HG03066 (cell line): ENCODE measurements around the gene TBL2.
A peak's percentile ranks its signal among the peaks of the same experiment; 100 is the strongest.
"Not testable (repeated sequence)": the region's sequence is repeated elsewhere in the genome, so short reads cannot be mapped to it uniquely, and the experiment has no call there.

Experiments used
- ATAC-seq: cut with Tn5 transposase; IDR thresholded peaks from one replicate; pipeline ENCODE4 v1.9.1; 2021; ENCODE audit warnings: low read depth; ENCODE audit not compliant: unreplicated experiment

Gene TBL2

GRCh38 chr7:73578342-73579128, at the start of gene TBL2:
TSS of gene TBL2 (minus strand) at chr7:73578579. CDS start at chr7:73578549, 30 bp downstream.
- ATAC-seq, result peak; percentile 86

- no peak for ATAC-seq
These were observed 48.4 kb upstream of the TBL2 start for GRCh38 chr7:73626814-73627213.

GRCh38 chr7:73625276-73625675, 46.9 kb upstream of the TBL2 start:
- no peak for ATAC-seq

GRCh38 chr7:73624669-73625001, 46.3 kb upstream of the TBL2 start:
- no peak for ATAC-seq

GRCh38 chr7:73623798-73624668, 45.7 kb upstream of the TBL2 start, which contains the start of gene MLXIPL:
TSS of gene MLXIPL (minus strand) at chr7:73624522. CDS start at chr7:73624492, 30 bp downstream.
- no peak for ATAC-seq

GRCh38 chr7:73622909-73623797, 44.8 kb upstream of the TBL2 start:
- no peak for ATAC-seq

GRCh38 chr7:73622527-73622908, 44.1 kb upstream of the TBL2 start:
- no peak for ATAC-seq

- ATAC-seq, result no peak
These were observed 43.0 kb upstream of the TBL2 start for GRCh38 chr7:73621168-73622063.

- ATAC-seq, result not testable (repeated sequence)
These were observed 41.0 kb upstream of the TBL2 start for GRCh38 chr7:73619394-73619793.

- no peak for ATAC-seq
These were observed 40.2 kb upstream of the TBL2 start for GRCh38 chr7:73618538-73618937.

- not testable (repeated sequence) for ATAC-seq
These were observed 39.1 kb upstream of the TBL2 start for GRCh38 chr7:73617520-73617919.

GRCh38 chr7:73615886-73616285, 37.5 kb upstream of the TBL2 start:
- ATAC-seq, result no peak

- ATAC-seq, result not testable (repeated sequence)
These were observed 36.6 kb upstream of the TBL2 start for GRCh38 chr7:73614937-73615336.

GRCh38 chr7:73613954-73614735, 35.8 kb upstream of the TBL2 start:
- ATAC-seq, result no peak

GRCh38 chr7:73612598-73613269, 34.4 kb upstream of the TBL2 start:
- no peak for ATAC-seq

- ATAC-seq, result no peak
These were observed 32.7 kb upstream of the TBL2 start for GRCh38 chr7:73611017-73611555.

- no peak for ATAC-seq
These were observed 31.7 kb upstream of the TBL2 start for GRCh38 chr7:73610105-73610504.

- not testable (repeated sequence) for ATAC-seq
These were observed 29.3 kb upstream of the TBL2 start for GRCh38 chr7:73607692-73607983.
